Stimulated activated CD4-positive, alpha-beta T cell treated with anti-CD3 and anti-CD28 coated beads, Interleukin-12 subunit alpha, Interleukin-12 subunit beta, amount 100 ng/mL, for 24 hours (primary cell): ENCODE results near the gene MEAF6.
"Not testable (repeated sequence)": the region's sequence is repeated elsewhere in the genome, so short reads cannot be mapped to it uniquely, and the experiment has no call there.

Experiments used
- DNase-seq, 2 experiments: peaks; one replicate each; pipeline ENCODE4 v3.0.0-alpha.2; 2020; ENCODE audit warnings: low read depth in 2 of 2

The MEAF6 gene

DNA sequence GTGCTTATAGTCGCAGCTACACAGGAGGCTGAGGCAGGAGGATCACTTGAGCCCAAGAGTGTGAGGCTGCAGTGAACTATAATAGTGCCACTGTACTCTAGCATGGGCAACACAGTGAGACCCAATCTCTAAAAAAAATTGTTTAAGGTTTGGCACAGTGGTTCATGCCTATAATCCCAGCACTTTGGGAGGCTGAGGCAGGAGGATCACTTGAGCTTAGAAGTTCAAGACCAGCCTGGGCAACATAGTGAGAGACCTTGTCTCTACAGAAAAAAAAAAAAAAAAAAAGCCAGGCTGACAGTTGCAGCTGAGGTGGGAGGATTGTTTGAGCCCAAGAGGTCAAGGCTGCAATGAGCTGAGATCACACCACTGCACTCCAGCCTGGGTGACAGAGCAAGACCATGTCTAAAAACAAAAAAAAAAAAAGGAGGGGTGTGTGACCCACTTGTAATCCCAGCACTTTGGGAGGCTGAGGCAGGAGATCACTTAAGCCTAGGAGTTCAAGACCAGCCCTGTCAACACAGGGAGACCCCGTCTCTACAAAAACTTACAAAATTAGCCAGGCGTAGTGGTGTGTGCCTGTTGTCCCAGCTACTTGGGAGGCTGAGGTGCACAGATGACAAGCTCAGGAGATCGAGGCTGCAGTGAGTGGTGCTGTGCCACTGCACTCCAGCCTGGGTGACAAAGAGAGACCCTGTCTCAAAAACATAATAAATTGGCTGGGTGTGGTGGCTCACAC, 18.0 kb upstream of the MEAF6 start:
- not testable (repeated sequence) for DNase-seq

- DNase-seq: not testable (repeated sequence)
These were observed 15.3 kb upstream of the MEAF6 start for GRCh38 chr1:37529888-37530287.

GRCh38 chr1:37519613-37520012, 5.0 kb upstream of the MEAF6 start:
- DNase-seq: no peak

DNA sequence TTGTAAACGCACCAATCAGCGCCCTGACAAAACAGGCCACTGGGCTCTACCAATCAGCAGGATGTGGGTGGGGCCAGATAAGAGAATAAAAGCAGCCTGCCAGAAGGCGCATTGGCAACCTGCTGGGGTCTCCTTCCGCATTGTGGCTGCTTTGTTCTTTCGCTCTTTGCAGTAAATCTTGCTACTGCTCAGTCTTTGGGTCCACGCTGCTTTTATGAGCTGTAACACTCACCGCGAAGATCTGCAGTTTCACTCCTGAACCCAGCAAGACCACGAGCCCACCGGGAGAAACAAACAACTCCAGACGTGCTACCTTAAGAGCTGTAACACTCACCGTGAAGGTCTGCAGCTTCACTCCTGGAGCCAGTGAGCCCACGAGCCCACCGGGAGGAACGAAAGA, 4.4 kb upstream of the MEAF6 start:
- peak in 1 of 2 experiments; percentile 5 for DNase-seq

- not testable (repeated sequence) for DNase-seq
These were observed 3.7 kb upstream of the MEAF6 start for GRCh38 chr1:37518241-37518640.

- no peak for DNase-seq
These were observed 3.0 kb upstream of the MEAF6 start for GRCh38 chr1:37517569-37517968.

DNA sequence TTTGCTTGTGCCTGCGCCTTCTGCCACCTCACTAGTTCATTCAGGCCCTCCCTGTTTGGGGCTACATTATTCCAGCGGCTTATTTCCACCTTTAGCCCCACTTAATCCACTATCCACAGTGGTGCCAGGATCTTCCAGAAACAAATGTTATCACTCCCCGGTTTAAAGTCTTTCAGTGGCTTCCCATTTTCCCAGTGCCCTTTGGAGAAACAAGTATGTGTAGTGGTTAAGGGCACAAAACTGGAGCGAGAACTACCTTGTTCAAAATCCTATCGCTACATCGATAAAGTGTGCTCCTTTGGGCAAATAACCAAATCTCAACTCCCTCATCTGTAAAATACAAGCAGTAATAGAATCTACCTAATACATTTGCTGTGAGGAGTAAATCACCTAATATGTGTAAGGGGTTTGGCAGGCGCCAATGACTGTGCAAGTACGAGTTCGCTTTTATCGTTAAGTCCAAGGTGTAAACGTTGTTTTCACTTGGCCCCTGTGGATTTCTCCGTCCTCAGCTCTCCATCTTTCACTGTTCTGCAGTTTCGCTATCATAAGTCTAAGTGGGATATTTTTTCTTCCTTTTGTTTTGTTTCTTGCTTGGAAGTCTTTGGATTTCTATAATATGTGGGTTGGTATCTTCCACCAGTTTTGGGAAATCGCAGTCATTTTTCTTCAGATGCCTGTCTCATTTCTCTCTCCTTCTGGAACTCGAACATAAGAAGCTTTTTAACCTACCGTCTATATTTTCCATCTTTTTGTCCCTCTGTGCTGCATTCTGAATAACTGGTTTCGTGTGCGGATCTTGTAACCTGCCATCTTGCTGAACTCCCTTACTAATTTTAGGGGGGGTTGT, 844 bp upstream of the MEAF6 start:
- DNase-seq: no peak

DNA sequence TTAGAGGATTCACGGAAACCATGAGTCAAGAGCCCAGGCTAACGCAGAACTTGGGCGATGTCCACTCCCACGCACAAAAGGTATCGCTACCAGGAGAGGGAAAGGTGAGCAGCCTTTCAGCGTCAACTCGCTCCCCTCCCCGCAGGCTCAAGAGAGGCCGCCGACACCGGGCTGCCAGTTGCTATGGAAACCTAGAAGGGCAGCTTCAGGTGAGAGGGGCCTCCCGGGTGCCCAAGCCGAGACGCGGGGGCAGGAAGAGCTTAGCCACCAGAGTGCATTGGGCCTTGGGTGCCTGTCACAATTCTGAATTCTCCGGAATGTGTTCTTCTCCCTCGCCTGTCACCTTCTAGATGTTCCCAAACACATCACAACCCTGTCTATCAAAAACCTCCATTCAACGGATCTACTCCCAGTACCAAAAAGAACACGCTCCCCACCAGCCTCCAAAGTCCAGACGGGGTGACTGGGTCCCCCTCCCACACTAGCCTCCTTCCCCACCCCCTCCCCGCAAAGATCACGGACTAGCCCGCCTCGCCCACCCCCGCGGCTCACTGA, 694 bp downstream of the MEAF6 start:
- peak; percentile 31 to 49 for DNase-seq

- DNase-seq: no peak
These were observed 5.4 kb downstream of the MEAF6 start for GRCh38 chr1:37509181-37509580.

DNA sequence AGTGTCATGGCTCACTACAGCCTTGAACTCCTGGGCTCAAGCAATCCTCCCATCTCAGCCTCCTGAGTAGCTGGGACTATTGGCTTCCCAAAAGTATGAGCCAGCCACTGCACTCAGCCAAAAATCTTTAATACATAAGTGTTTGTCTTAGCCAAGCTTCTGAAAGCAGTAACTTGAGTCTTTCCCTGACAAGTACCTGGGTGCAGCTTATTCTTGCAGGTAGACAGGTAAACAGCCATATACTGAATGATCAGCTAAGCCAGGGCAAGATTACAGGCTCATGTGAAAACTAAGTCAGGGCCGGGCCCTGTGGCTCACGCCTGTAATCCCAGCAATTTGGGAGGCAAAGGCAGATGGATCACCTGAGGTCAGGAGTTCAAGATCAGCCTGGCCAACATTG, 7.8 kb downstream of the MEAF6 start:
- DNase-seq: no peak

GRCh38 chr1:37502791-37503190, 11.8 kb downstream of the MEAF6 start:
- DNase-seq: not testable (repeated sequence)

GRCh38 chr1:37502104-37502503, 12.5 kb downstream of the MEAF6 start:
- DNase-seq: no peak

GRCh38 chr1:37501661-37502060, 12.9 kb downstream of the MEAF6 start:
- no peak for DNase-seq

- no peak for DNase-seq
These were observed 15.5 kb downstream of the MEAF6 start for GRCh38 chr1:37498872-37499617.

DNA sequence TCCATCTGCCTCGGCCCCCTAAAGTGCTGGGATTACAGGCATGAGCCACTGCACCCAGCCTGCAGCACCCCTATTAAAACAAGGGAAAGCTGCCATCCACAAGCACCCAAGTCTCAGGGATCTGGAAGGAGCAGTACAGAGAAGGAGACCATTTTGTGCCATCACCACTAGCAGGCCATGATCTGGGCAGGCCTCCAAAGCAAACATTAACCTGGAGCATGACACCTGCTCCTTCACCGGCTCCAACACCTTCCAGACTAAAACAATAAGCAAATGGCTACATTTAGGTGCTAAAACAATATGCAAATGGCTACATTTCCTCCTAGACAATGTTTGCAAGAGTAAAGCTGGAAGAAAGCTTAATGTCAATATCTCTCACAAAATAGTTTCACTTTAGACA, 16.7 kb downstream of the MEAF6 start:
- no peak for DNase-seq

GRCh38 chr1:37495875-37496274, 18.7 kb downstream of the MEAF6 start:
- DNase-seq: no peak

- no peak for DNase-seq
These were observed 21.0 kb downstream of the MEAF6 start for GRCh38 chr1:37493336-37494098.

- no peak for DNase-seq
These were observed 27.0 kb downstream of the MEAF6 start for GRCh38 chr1:37487619-37487984.

GRCh38 chr1:37486680-37487618, 27.6 kb downstream of the MEAF6 start:
- DNase-seq: peak; percentile 60 to 80
